AG09309 (cell line): Measurements from ENCODE around the gene SNX30.

Source experiments
- DNase-seq: peaks from one replicate; pipeline ENCODE4 v3.0.0-alpha.2; 2010; ENCODE audit warnings: low read depth
- H3K4me3 ChIP-seq: 2 replicates; pipeline ENCODE4 v1.5.1; 2011; ENCODE audit warnings: mild to moderate bottlenecking, low read depth, low read length, moderate library complexity; ENCODE audit not compliant: control insufficient read depth
- TF ChIP-seq, protein P1 (sequence below): IDR thresholded peaks from 2 replicates; pipeline ENCODE4 v1.5.1; 2011; ENCODE audit warnings: mild to moderate bottlenecking, low read depth, low read length, inconsistent platforms; ENCODE audit not compliant: insufficient read depth, control insufficient read depth; ENCODE audit errors: missing control alignments

SNX30 gene

GRCh38 chr9:112787978-112788377, 37.4 kb downstream of the SNX30 start:
- no peak overlapping the region for H3K4me3 ChIP-seq
- TF ChIP-seq, protein P1, sequence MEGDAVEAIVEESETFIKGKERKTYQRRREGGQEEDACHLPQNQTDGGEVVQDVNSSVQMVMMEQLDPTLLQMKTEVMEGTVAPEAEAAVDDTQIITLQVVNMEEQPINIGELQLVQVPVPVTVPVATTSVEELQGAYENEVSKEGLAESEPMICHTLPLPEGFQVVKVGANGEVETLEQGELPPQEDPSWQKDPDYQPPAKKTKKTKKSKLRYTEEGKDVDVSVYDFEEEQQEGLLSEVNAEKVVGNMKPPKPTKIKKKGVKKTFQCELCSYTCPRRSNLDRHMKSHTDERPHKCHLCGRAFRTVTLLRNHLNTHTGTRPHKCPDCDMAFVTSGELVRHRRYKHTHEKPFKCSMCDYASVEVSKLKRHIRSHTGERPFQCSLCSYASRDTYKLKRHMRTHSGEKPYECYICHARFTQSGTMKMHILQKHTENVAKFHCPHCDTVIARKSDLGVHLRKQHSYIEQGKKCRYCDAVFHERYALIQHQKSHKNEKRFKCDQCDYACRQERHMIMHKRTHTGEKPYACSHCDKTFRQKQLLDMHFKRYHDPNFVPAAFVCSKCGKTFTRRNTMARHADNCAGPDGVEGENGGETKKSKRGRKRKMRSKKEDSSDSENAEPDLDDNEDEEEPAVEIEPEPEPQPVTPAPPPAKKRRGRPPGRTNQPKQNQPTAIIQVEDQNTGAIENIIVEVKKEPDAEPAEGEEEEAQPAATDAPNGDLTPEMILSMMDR: no peak
- no peak for DNase-seq

DNA sequence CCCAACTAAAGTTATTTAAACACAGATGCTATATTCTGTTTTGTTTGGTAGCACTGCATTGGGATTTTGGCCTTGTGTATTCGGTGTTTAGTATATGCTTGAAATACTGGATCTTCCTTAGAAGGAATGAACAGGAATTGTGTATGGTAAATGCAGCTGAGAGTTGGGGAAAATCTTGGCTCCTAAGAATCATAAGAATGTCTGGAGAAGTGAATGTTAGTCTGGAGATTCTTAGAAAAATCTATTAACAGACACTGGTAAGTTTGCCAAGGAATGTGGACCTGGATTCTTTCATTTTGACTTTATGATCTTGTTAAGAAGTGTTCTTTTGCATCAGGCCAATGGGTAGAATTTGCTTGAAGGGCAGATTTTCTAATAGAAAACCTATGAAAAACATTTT, 38.9 kb downstream of the SNX30 start:
- DNase-seq: peak; percentile 34
- no peak overlapping the region for H3K4me3 ChIP-seq
- TF ChIP-seq, protein P1: no peak

- TF ChIP-seq, protein P1: no peak
- DNase-seq: no peak
- no peak overlapping the region for H3K4me3 ChIP-seq
Measured at GRCh38 chr9:112789891-112790774, 39.6 kb downstream of the SNX30 start.

DNA sequence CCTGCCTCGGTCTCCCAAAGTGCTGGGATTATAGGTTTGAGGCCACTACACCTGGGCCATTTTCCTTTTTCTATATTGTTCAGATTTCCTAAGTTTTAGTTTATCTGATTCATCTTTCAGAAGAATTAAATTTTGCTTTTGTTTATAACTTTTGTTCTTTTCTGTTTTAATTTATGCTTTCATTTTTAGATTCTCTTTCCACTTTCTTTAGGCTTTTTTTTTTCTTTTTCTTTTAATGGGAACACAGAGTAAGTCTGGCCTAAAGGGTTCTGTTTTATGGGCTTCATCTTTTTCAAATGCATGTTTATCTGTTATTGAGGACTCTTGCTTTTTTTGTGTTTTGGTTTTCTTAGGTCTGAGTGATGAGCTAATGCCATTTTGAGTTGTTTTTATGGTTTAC, 42.1 kb downstream of the SNX30 start:
- no peak overlapping the region for H3K4me3 ChIP-seq
- TF ChIP-seq, protein P1: no peak
- no peak for DNase-seq

DNA sequence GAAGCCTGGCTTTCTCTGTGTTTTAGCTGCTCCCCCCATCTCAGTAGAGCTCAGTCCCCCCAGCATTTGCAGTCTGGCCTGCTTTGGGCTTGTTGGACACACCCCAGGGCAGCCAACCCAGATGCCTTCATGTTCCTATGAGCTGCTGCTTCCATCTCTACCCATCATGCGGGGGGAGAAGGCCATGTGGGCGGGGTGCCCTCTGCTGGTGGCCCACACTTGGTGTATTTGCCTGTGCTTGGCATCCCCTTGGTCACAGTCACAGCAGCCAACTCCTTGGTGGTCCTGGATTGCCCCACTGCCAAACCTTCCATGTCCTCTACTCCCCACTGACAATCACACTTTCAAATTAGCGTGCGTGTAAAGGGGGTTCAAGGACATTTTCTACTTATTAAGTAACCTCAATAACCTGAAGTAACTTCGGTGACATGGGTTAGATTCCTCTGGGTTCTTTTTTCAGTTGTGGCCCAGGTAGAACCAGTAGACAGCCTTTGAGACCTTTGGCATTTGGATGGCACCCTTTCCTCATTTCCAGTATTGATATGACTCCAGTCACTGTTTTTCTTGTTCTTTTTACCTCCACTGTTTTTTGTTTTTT, 42.8 kb downstream of the SNX30 start:
- TF ChIP-seq, protein P1: peak; percentile 92
- DNase-seq: no peak
- H3K4me3 ChIP-seq: no peak overlapping the region

GRCh38 chr9:112794731-112795130, 44.2 kb downstream of the SNX30 start:
- no peak overlapping the region for H3K4me3 ChIP-seq
- TF ChIP-seq, protein P1: no peak

More at GRCh38 chr9:112794731-112795130, 44.2 kb downstream of the SNX30 start:
- DNase-seq: no peak
